Hematopoietic multipotent progenitor cell treated with erythropoietin and hydrocortisone succinate and interleukin-3 and kit ligand, for 17 days (in vitro differentiated cells): ENCODE measurements around the gene SPATS1.

Experiments
- DNase-seq: peaks from one replicate; pipeline ENCODE4 v3.0.0-alpha.2; 2015; ENCODE audit warnings: low spot score

SPATS1 gene

DNA sequence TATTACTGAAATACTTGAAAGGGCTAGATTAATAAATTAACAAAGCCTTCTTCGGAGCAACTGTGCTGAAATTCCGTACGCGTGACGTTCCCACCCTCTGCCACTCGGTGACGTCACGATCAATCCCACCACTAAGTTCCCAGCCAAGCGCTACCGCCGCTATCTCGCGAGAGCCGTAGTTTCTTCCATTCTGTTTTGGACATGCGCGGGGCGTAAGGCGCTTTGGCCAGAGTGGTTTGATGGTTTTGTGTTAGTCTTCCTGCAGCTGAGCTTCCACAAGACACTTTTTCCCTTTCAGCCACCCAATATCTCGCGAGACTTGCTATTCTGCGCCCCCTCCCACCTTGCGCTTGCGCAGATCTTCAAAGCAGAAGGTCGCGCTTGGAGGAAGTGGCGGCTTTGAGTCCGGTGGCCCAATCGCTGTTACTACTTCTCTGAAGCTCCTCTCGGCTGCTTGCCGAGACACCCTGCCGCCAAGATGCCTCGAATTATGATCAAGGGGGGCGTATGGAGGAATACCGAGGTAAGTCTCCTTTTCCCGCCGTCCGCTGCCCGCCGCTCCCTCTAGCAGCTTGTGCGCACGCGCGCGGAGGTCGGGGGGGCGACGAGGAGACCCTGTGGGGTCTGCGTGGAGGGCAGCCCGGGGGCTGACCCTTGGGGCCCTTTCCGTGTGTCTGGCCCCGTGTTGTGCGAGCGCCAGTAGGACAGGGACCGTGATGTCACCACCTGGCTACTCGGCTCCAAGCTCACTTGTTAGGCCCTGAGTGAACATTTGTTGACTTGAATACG is 45.1 kb downstream of the SPATS1 start, which contains the start of gene CDC5L:
Gene CDC5L, plus strand, starts transcription at position 361 of the 789 bp plus-strand sequence. Its CDS starts 118 bp downstream, at position 479.
- DNase-seq: peak; percentile 88

DNA sequence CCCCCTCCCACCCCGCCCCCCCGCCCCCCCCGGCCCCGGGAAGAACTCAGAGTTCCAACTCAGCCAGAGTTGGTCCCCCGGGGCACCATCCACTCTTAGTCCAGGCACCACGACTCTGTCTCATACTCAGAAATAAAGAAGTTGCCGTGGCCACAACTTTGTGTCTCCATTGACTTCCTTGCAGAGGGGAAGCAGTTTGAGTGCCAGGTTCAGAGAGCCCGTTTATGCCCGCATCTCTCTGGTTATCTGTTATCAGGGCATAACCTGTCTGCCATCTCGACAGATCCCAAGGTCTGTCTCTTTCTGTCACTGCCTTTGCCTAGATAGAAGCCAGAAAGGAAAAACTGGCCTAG is 45.7 kb downstream of the SPATS1 start:
- DNase-seq: peak; percentile 34

DNA sequence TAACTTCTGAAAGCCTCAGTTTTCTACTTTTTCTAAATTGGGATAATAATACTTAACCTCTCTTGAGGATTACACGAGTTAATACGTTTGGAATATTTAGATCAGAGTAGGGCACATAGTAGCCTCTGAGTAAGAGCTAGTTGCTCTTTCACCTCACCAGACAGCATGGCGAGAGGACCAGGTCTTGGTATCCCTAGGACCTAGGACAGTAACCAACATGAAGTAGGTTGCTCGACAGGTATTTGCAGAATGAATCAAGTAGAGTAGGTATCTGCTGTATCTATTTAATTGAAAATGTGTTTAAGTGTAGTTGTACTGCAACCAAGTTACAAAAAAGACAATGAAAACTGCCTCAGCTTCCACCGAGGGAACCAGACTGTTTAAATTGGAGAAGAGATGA is 46.4 kb downstream of the SPATS1 start:
- no peak for DNase-seq

DNA sequence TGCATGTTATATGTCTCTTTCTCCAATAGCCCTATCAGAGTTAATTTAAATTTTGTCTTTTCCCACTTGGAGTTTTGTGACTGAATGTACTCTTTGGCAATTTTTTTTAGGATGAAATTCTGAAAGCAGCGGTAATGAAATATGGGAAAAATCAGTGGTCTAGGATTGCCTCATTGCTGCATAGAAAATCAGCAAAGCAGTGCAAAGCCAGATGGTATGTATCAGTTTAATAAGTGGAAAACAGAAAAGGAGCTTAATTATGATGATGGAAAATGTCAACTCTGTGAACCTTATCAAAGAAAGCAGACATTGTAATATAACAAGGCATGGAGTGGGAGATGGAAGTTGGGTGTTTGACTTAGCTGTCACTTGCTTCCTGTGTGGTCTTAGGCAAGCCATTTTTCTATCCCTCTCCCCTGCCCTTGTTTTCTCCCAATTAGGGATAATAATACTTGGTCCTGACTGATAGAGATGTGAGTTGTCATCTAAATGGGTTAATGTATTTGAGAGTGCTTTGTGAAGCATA is 47.8 kb downstream of the SPATS1 start:
- DNase-seq: no peak
